HEK293 (cell line): Measurements from ENCODE around the gene ZKSCAN8.

Experiments
- CTCF ChIP-seq: fragments of 450-650 bp; formaldehyde crosslinking; IDR thresholded peaks from 2 replicates; pipeline ENCODE4 v1.5.1; 2016; ENCODE audit warnings: missing biosample characterization, missing genetic modification characterization
- MYNN ChIP-seq: fragments of 450-650 bp; formaldehyde crosslinking; IDR thresholded peaks from 2 replicates; pipeline ENCODE4 v1.5.1; 2016; ENCODE audit warnings: missing biosample characterization, missing genetic modification characterization, borderline replicate concordance
- ZBTB21 ChIP-seq: fragments of 450-650 bp; formaldehyde crosslinking; IDR thresholded peaks from 2 replicates; pipeline ENCODE4 v1.5.1; 2017; ENCODE audit warnings: missing biosample characterization, missing genetic modification characterization
- ZNF114 ChIP-seq: fragments of 450-650 bp; formaldehyde crosslinking; IDR thresholded peaks from 2 replicates; pipeline ENCODE4 v1.5.0; 2017; ENCODE audit warnings: missing biosample characterization, missing genetic modification characterization
- ZNF248 ChIP-seq: fragments of 450-650 bp; formaldehyde crosslinking; IDR thresholded peaks from 2 replicates; pipeline ENCODE4 v1.5.1; 2017; ENCODE audit warnings: missing biosample characterization, missing genetic modification characterization
- ZNF404 ChIP-seq: fragments of 450-650 bp; formaldehyde crosslinking; IDR thresholded peaks from 2 replicates; pipeline ENCODE4 v1.5.1; 2017; ENCODE audit warnings: missing biosample characterization, missing genetic modification characterization
- ZNF76 ChIP-seq: fragments of 450-650 bp; formaldehyde crosslinking; IDR thresholded peaks from 2 replicates; pipeline ENCODE4; 2016; ENCODE audit warnings: low read depth, missing biosample characterization, missing genetic modification characterization, borderline replicate concordance
- TF ChIP-seq, protein P1 (sequence below): IDR thresholded peaks from 2 replicates; pipeline ENCODE4 v1.6.1; 2011; ENCODE audit warnings: mild to moderate bottlenecking, low read depth, low read length, borderline replicate concordance
- TF ChIP-seq, protein P2 (sequence below): fragments of 450-650 bp; formaldehyde crosslinking; IDR thresholded peaks from 2 replicates; pipeline ENCODE4 v1.5.1; 2017; ENCODE audit warnings: missing biosample characterization, missing genetic modification characterization

- TF ChIP-seq ZBTB21 (tag by site-specific recombination) (no peak), ZNF404 (tag by site-specific recombination) (no peak), ZNF76 (tag by site-specific recombination) (no peak), CTCF (tag by site-specific recombination) (no peak), MYNN (tag by site-specific recombination) (no peak), ZNF248 (no peak), ZNF114 (tag by site-specific recombination) (no peak)
- TF ChIP-seq, protein P1, sequence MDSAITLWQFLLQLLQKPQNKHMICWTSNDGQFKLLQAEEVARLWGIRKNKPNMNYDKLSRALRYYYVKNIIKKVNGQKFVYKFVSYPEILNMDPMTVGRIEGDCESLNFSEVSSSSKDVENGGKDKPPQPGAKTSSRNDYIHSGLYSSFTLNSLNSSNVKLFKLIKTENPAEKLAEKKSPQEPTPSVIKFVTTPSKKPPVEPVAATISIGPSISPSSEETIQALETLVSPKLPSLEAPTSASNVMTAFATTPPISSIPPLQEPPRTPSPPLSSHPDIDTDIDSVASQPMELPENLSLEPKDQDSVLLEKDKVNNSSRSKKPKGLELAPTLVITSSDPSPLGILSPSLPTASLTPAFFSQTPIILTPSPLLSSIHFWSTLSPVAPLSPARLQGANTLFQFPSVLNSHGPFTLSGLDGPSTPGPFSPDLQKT = no peak
- TF ChIP-seq, protein P2, sequence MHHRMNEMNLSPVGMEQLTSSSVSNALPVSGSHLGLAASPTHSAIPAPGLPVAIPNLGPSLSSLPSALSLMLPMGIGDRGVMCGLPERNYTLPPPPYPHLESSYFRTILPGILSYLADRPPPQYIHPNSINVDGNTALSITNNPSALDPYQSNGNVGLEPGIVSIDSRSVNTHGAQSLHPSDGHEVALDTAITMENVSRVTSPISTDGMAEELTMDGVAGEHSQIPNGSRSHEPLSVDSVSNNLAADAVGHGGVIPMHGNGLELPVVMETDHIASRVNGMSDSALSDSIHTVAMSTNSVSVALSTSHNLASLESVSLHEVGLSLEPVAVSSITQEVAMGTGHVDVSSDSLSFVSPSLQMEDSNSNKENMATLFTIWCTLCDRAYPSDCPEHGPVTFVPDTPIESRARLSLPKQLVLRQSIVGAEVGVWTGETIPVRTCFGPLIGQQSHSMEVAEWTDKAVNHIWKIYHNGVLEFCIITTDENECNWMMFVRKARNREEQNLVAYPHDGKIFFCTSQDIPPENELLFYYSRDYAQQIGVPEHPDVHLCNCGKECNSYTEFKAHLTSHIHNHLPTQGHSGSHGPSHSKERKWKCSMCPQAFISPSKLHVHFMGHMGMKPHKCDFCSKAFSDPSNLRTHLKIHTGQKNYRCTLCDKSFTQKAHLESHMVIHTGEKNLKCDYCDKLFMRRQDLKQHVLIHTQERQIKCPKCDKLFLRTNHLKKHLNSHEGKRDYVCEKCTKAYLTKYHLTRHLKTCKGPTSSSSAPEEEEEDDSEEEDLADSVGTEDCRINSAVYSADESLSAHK = no peak
Measured at GRCh38 chr6:28124971-28125353, 16.7 kb upstream of the ZKSCAN8 start.
